PC-3 (cell line): ENCODE measurements around the gene GLG1. TPM values are rescaled to one million over a fixed set of nuclear protein-coding genes. Genes with fewer than 3 reads are reported as not detected.

ENCODE experiments used
- ATAC-seq: fragments of 200-7000 bp; cut with Tn5 transposase; 2 replicates; pipeline ENCODE4 v1.9.1; 2020; ENCODE audit warnings: mild to moderate bottlenecking, moderate library complexity
- BruUV-seq: library from RNA; stranded (reverse); fragments of 400-500 nt; replicated peaks from 2 replicates; lab custom pipeline; 2021; lab: Mats Ljungman, UMichigan
- CTCF ChIA-PET: fragments of 300-600 bp; sonication (Branson Sonifier 250); formaldehyde crosslinking; loops from one replicate; lab custom pipeline; 2022; ENCODE audit warnings: antibody characterized with exemption; lab: Charles Lee
- POLR2A ChIA-PET: fragments of 300-600 bp; sonication (Branson Sonifier 250); formaldehyde crosslinking; loops from one replicate; lab custom pipeline; 2022; ENCODE audit warnings: antibody characterized with exemption; ENCODE audit not compliant: unreplicated experiment; lab: Charles Lee
- DNase-seq: peaks from one replicate; pipeline ENCODE4 v3.0.0-alpha.2; 2015
- H2AFZ ChIP-seq: fragments of 300-600 bp; sonication (generic); 2 replicates; pipeline ENCODE4 v1.6.0; 2016; ENCODE audit warnings: antibody characterized with exemption, low read length
- H3F3A ChIP-seq: fragments of 300-600 bp; sonication (generic); one replicate; pipeline ENCODE4 v1.6.0; 2017; ENCODE audit warnings: antibody characterized with exemption, low read length, control low read depth, mild to moderate bottlenecking; ENCODE audit not compliant: unreplicated experiment
- H3K27ac ChIP-seq: fragments of 300-600 bp; sonication (generic); 2 replicates; pipeline ENCODE4 v1.5.1; 2016; ENCODE audit warnings: mild to moderate bottlenecking, low read length
- H3K27me3 ChIP-seq: fragments of 300-600 bp; sonication (generic); 2 replicates; pipeline ENCODE4 v1.6.1; 2016; ENCODE audit warnings: low read length, mixed read lengths
- H3K36me3 ChIP-seq: fragments of 300-600 bp; sonication (generic); 2 replicates; pipeline ENCODE4 v1.6.1; 2016; ENCODE audit warnings: low read depth, mixed run types, low read length, mixed read lengths
- H3K4me1 ChIP-seq: fragments of 300-600 bp; sonication (generic); 2 replicates; pipeline ENCODE4 v1.5.1; 2016; ENCODE audit warnings: low read length; ENCODE audit not compliant: insufficient read depth
- H3K4me2 ChIP-seq: fragments of 300-600 bp; sonication (generic); 2 replicates; pipeline ENCODE4 v1.6.0; 2016; ENCODE audit warnings: low read length
- H3K4me3 ChIP-seq: fragments of 300-600 bp; sonication (generic); 2 replicates; pipeline ENCODE4 v1.5.1; 2016; ENCODE audit warnings: mild to moderate bottlenecking, low read length, mixed read lengths
- H3K79me2 ChIP-seq: fragments of 300-600 bp; sonication (generic); 2 replicates; pipeline ENCODE4 v1.6.1; 2017; ENCODE audit warnings: low read length, mixed read lengths
- H3K9ac ChIP-seq: fragments of 300-600 bp; sonication (generic); 2 replicates; pipeline ENCODE4 v1.6.0; 2016; ENCODE audit warnings: mild to moderate bottlenecking, low read length
- H3K9me2 ChIP-seq: fragments of 300-600 bp; sonication (generic); replicated peaks from 2 replicates; pipeline ENCODE4 v1.6.1; 2016; ENCODE audit warnings: mixed run types, low read length, mixed read lengths
- H3K9me3 ChIP-seq: fragments of 300-600 bp; sonication (generic); 2 replicates; pipeline ENCODE4 v1.6.1; 2016; ENCODE audit warnings: low read length, mixed read lengths
- H4K20me1 ChIP-seq: fragments of 300-600 bp; sonication (generic); 2 replicates; pipeline ENCODE4 v1.6.1; 2016; ENCODE audit warnings: low read length, mixed read lengths
- CTCF ChIP-seq: fragments of 300-600 bp; sonication (generic); conservative IDR thresholded peaks from 2 replicates; pipeline ENCODE4 v1.5.1; 2017; ENCODE audit warnings: antibody characterized with exemption, low read depth, mild to moderate bottlenecking, low read length
- EZH2 ChIP-seq: fragments of 300-600 bp; sonication (generic); IDR thresholded peaks from one replicate; pipeline ENCODE4 v1.6.1; 2017; ENCODE audit warnings: antibody characterized with exemption, mild to moderate bottlenecking, low read length; ENCODE audit not compliant: unreplicated experiment
- EZH2phosphoT487 ChIP-seq: fragments of 300-600 bp; sonication (generic); IDR thresholded peaks from 2 replicates; pipeline ENCODE4 v1.6.1; 2018; ENCODE audit warnings: mild to moderate bottlenecking, antibody characterized with exemption, low read length, borderline replicate concordance
- intact Hi-C: fragments of 100-400 bp; cut with micrococcal nuclease; formaldehyde crosslinking; loops from 2 replicates; pipeline ENCODE4 v1.9.0; 2023
- total RNA-seq: library from RNA; depleted of rRNA; stranded (reverse); fragments of >200 nt; gene quantifications from 2 replicates; pipeline ENCODE4 v1.2.3, GENCODE V29; 2014

Gene GLG1
- total RNA-seq, 1 experiment from 2014 or later = 63.5 TPM

GRCh38 chr16:74469946-74470478 is 136.9 kb downstream of the GLG1 start:
- H3K4me1 ChIP-seq = no peaks in the 10 kb centered on the region
- no peaks in the 10 kb centered on the region for H3K79me2 ChIP-seq
- intact Hi-C loops = no loop called here
- no peak overlapping the region for H3K9ac ChIP-seq
- H3K27me3 ChIP-seq = no peaks in the 10 kb centered on the region
- TF ChIP-seq CTCF = no peak
- TF ChIP-seq EZH2 = no peak
- TF ChIP-seq EZH2phosphoT487 = no peak
- no peak overlapping the region for H3K27ac ChIP-seq
- ATAC-seq (no peak), DNase-seq (no peak)
- H4K20me1 ChIP-seq = no peaks in the 10 kb centered on the region
- ChIA-PET CTCF (no interaction called here), POLR2A (no interaction called here)
- no peak overlapping the region for H2AFZ ChIP-seq
- H3K9me2 ChIP-seq = no peaks in the 10 kb centered on the region
- H3K4me3 ChIP-seq = no peak overlapping the region
- no peaks in the 10 kb centered on the region for H3F3A ChIP-seq
- no TSS peak for BruUV-seq
- peaks cover 11% of the 10 kb centered on the region; the same call in 1 of the 2 replicates for H3K36me3 ChIP-seq
- H3K9me3 ChIP-seq = no peaks in the 10 kb centered on the region
- no peak overlapping the region for H3K4me2 ChIP-seq

- Histone ChIP-seq H3K9me2 (no peaks in the 10 kb centered on the region), H3K27ac (no peak overlapping the region), H3K9ac (no peak overlapping the region), H3K79me2 (no peaks in the 10 kb centered on the region), H4K20me1 (no peaks in the 10 kb centered on the region), H3K9me3 (no peaks in the 10 kb centered on the region), H3F3A (no peaks in the 10 kb centered on the region), H3K4me2 (no peak overlapping the region), H3K4me1 (no peaks in the 10 kb centered on the region), H3K4me3 (no peak overlapping the region), H2AFZ (no peak overlapping the region), H3K27me3 (no peaks in the 10 kb centered on the region), H3K36me3 (peaks cover 11% of the 10 kb centered on the region; the same call in 1 of the 2 replicates)
- no peak for TF ChIP-seq EZH2phosphoT487
- TF ChIP-seq EZH2 = no peak
- TF ChIP-seq CTCF = no peak
- no TSS peak for BruUV-seq
- intact Hi-C loops = no loop called here
- ChIA-PET CTCF (interaction anchor here (0.7 kb wide), 1 partner anchor 182 kb away, joined by 3 read pairs; no protein-coding TSS in a partner anchor), POLR2A (no interaction called here)
- no peak for DNase-seq
- ATAC-seq = no peak
These were observed 137.9 kb downstream of the GLG1 start for GRCh38 chr16:74468807-74469525.

- H3K27ac ChIP-seq = no peak overlapping the region
- TF ChIP-seq EZH2phosphoT487 (no peak), CTCF (no peak), EZH2 (no peak)
- CTCF ChIA-PET = no interaction called here
- no peaks in the 10 kb centered on the region for H3K27me3 ChIP-seq
- no peak for ATAC-seq
- no peak for DNase-seq
- POLR2A ChIA-PET = no interaction called here
- no peaks in the 10 kb centered on the region for H3K9me2 ChIP-seq
- BruUV-seq = no TSS peak
- no peaks in the 10 kb centered on the region for H4K20me1 ChIP-seq
- no peak overlapping the region for H3K4me3 ChIP-seq
- no peak overlapping the region for H3K4me2 ChIP-seq
- no peaks in the 10 kb centered on the region for H3K79me2 ChIP-seq
- no peak overlapping the region for H3K9ac ChIP-seq
- intact Hi-C loops = no loop called here
- H2AFZ ChIP-seq = no peak overlapping the region
- H3F3A ChIP-seq = no peaks in the 10 kb centered on the region
- H3K9me3 ChIP-seq = no peaks in the 10 kb centered on the region
- H3K36me3 ChIP-seq = peaks cover 16% of the 10 kb centered on the region; the same call in 1 of the 2 replicates
- H3K4me1 ChIP-seq = peaks cover 13% of the 10 kb centered on the region; the same call in 1 of the 2 replicates
These were observed 140.0 kb downstream of the GLG1 start for GRCh38 chr16:74466872-74467271.
